MM.1S (cell line): Measurements from ENCODE around the gene GNAS-AS1.
A peak's percentile ranks its signal among the peaks of the same experiment; 100 is the strongest.

ENCODE experiments used
- DNase-seq: peaks from one replicate; pipeline ENCODE4 v3.0.0-alpha.2; 2015
- H2AFZ ChIP-seq: fragments of 300-600 bp; sonication (generic); 2 replicates; pipeline ENCODE4 v1.6.0; 2016; ENCODE audit warnings: antibody characterized with exemption, low read length
- H3F3A ChIP-seq: fragments of 300-600 bp; sonication (generic); 2 replicates; pipeline ENCODE4 v1.6.1; 2016; ENCODE audit warnings: mild to moderate bottlenecking, antibody characterized with exemption, low read length, moderate library complexity, mixed read lengths; ENCODE audit not compliant: insufficient read depth
- H3K27ac ChIP-seq: fragments of 300-600 bp; sonication (generic); 2 replicates; pipeline ENCODE4 v1.5.1; 2016; ENCODE audit warnings: mild to moderate bottlenecking, low read length
- H3K27me3 ChIP-seq: fragments of 300-600 bp; sonication (generic); replicated peaks from 2 replicates; pipeline ENCODE4 v1.6.0; 2016; ENCODE audit warnings: low read length; ENCODE audit not compliant: insufficient read depth
- H3K36me3 ChIP-seq: fragments of 300-600 bp; sonication (generic); replicated peaks from 2 replicates; pipeline ENCODE4 v1.6.1; 2016; ENCODE audit warnings: mild to moderate bottlenecking, low read length, mixed read lengths; ENCODE audit not compliant: insufficient read depth
- H3K4me1 ChIP-seq: fragments of 300-600 bp; sonication (generic); 2 replicates; pipeline ENCODE4 v1.6.1; 2016; ENCODE audit warnings: low read length, mixed read lengths
- H3K4me2 ChIP-seq: fragments of 300-600 bp; sonication (generic); 2 replicates; pipeline ENCODE4 v1.6.0; 2016; ENCODE audit warnings: low read depth, low read length
- H3K4me3 ChIP-seq: fragments of 300-600 bp; sonication (generic); 2 replicates; pipeline ENCODE4 v1.5.1; 2016; ENCODE audit warnings: low read length, mixed read lengths
- H3K79me2 ChIP-seq: fragments of 300-600 bp; sonication (generic); 2 replicates; pipeline ENCODE4 v1.6.1; 2016; ENCODE audit warnings: mixed run types, low read length, mixed read lengths
- H3K9ac ChIP-seq: fragments of 300-600 bp; sonication (generic); 2 replicates; pipeline ENCODE4 v1.6.1; 2016; ENCODE audit warnings: low read length, mixed read lengths
- H3K9me2 ChIP-seq: fragments of 300-600 bp; sonication (generic); replicated peaks from 2 replicates; pipeline ENCODE4 v1.6.1; 2016; ENCODE audit warnings: mild to moderate bottlenecking, low read length, mixed read lengths; ENCODE audit not compliant: insufficient read depth
- H3K9me3 ChIP-seq: fragments of 300-600 bp; sonication (generic); replicated peaks from 2 replicates; pipeline ENCODE4 v1.6.1; 2016; ENCODE audit warnings: mild to moderate bottlenecking, low read length, mixed read lengths; ENCODE audit not compliant: insufficient read depth
- H4K20me1 ChIP-seq: fragments of 300-600 bp; sonication (generic); 2 replicates; pipeline ENCODE4 v1.6.1; 2016; ENCODE audit warnings: mild to moderate bottlenecking, low read length, moderate library complexity, mixed read lengths; ENCODE audit not compliant: insufficient read depth
- EZH2 ChIP-seq: fragments of 300-600 bp; sonication (generic); optimal IDR thresholded peaks from 2 replicates; pipeline ENCODE3; 2017; ENCODE audit warnings: low read depth, mild to moderate bottlenecking, antibody characterized with exemption, low read length, mixed read lengths
- EZH2phosphoT487 ChIP-seq: fragments of 300-600 bp; sonication (generic); IDR thresholded peaks from 2 replicates; pipeline ENCODE4 v1.6.1; 2018; ENCODE audit warnings: antibody characterized with exemption, low read length
- TF ChIP-seq, protein P1 (sequence below): fragments of 300-600 bp; sonication (generic); IDR thresholded peaks from 2 replicates; pipeline ENCODE4 v1.5.1; 2016; ENCODE audit warnings: antibody characterized with exemption, low read length, mixed read lengths

Gene GNAS-AS1

GRCh38 chr20:58852543-58853271 lies 2.0 kb upstream of the GNAS-AS1 start, which contains the start of gene GNAS:
TSS of gene GNAS (plus strand) at chr20:58852716.
- DNase-seq, result no peak
- no peaks in the 10 kb centered on the region for H3K9me2 ChIP-seq
- peak within 1 kb of the TSS; percentile 79 for H3K4me3 ChIP-seq
- H3K79me2 ChIP-seq, result no peaks in the 10 kb centered on the region; the same call in 1 of the 2 replicates
- TF ChIP-seq EZH2phosphoT487, result no peak
- TF ChIP-seq, protein P1, sequence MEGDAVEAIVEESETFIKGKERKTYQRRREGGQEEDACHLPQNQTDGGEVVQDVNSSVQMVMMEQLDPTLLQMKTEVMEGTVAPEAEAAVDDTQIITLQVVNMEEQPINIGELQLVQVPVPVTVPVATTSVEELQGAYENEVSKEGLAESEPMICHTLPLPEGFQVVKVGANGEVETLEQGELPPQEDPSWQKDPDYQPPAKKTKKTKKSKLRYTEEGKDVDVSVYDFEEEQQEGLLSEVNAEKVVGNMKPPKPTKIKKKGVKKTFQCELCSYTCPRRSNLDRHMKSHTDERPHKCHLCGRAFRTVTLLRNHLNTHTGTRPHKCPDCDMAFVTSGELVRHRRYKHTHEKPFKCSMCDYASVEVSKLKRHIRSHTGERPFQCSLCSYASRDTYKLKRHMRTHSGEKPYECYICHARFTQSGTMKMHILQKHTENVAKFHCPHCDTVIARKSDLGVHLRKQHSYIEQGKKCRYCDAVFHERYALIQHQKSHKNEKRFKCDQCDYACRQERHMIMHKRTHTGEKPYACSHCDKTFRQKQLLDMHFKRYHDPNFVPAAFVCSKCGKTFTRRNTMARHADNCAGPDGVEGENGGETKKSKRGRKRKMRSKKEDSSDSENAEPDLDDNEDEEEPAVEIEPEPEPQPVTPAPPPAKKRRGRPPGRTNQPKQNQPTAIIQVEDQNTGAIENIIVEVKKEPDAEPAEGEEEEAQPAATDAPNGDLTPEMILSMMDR, result peak; percentile 51
- no peak for TF ChIP-seq EZH2
- no peaks in the 10 kb centered on the region for H3F3A ChIP-seq
- peak within 1 kb of the TSS; percentile 78 for H3K4me2 ChIP-seq
- no peaks in the 10 kb centered on the region for H3K4me1 ChIP-seq
- H3K27ac ChIP-seq, result no peak within 1 kb of the TSS
- no peak within 1 kb of the TSS for H3K9ac ChIP-seq
- no peaks in the 10 kb centered on the region for H4K20me1 ChIP-seq
- peaks cover 70% of the 10 kb centered on the region for H3K27me3 ChIP-seq
- H3K36me3 ChIP-seq, result no peaks in the 10 kb centered on the region
- no peaks in the 10 kb centered on the region for H3K9me3 ChIP-seq
- peak within 1 kb of the TSS; percentile 88 for H2AFZ ChIP-seq

DNA sequence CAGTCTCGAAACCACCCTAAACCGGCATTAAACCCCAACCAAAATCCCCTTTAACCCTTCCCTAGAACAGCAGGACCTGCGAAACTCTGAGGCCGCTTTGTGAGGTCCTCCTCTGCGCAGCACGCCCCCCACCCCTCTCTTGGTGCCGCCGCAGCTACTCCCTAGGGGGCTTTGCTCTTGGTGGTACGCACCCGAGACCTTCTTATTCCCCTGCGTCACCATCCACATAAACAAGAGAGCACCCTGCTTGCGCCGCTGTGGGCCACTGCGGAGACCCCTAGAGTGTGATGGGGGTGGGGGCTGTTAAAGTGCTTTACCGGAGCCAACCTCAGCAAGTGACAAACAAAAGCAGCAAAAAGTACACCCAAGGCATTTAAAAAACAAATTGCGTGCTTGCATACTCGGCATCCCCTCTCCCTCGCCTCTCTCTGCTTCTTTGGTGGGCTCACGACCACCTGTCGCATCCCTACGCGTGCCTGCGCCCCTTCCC lies 1.3 kb upstream of the GNAS-AS1 start:
- H3K4me2 ChIP-seq, result peak overlapping the region; percentile 78
- H3K9ac ChIP-seq, result no peak overlapping the region
- no peaks in the 10 kb centered on the region for H3K9me2 ChIP-seq
- no peaks in the 10 kb centered on the region; the same call in 1 of the 2 replicates for H3K79me2 ChIP-seq
- no peaks in the 10 kb centered on the region for H3K36me3 ChIP-seq
- peak overlapping the region; percentile 79 for H3K4me3 ChIP-seq
- no peak for TF ChIP-seq EZH2
- TF ChIP-seq EZH2phosphoT487, result no peak
- TF ChIP-seq, protein P1, result no peak
- H3K27ac ChIP-seq, result no peak overlapping the region
- no peak for DNase-seq
- no peaks in the 10 kb centered on the region for H3K4me1 ChIP-seq
- peaks cover 70% of the 10 kb centered on the region for H3K27me3 ChIP-seq
- no peaks in the 10 kb centered on the region for H4K20me1 ChIP-seq
- H3K9me3 ChIP-seq, result no peaks in the 10 kb centered on the region
- H3F3A ChIP-seq, result no peaks in the 10 kb centered on the region
- 0 out of 2 replicates have a peak overlapping the region, but pooled peaks have one; percentile 17 for H2AFZ ChIP-seq

DNA sequence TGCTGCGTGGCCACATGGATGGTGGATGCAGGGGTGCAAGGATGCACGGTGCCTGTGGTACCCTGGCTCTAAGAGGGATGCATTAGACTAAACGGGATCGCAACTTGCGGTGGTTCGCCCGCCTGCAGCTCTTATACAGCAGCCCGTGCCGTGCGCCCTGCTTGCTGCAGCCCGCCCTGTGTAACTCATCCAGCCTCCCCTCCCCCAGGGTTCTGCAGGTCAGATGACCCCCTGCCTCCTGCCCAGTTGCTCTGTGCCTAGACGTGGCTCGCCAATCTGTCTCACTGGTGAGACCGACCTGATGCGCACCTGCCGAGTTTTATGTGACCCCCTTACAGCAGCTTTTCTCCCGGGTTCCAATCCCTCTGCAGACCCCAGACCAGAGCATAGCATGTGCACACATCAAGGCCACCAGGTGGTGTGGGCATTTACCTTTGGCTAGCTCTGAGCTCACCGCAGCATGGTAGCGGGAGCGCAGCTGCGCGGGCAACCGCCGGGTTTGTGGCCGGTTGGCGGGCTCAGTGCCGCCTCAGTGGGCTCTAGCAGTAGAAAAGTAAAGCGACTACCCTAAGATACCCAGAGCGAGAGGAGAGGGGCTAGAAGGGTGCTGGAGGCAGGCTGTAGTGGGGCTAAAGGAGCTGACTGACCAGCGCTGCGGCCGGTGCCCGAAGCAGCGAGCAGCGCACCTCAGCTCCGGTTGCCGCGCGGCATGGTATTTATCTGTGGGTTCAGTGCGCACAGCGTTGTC lies 693 bp upstream of the GNAS-AS1 start:
- Histone ChIP-seq H3F3A (no peaks in the 10 kb centered on the region), H3K4me3 (peak overlapping the region; percentile 79), H3K27me3 (peaks cover 70% of the 10 kb centered on the region), H3K79me2 (no peaks in the 10 kb centered on the region; the same call in 1 of the 2 replicates), H3K4me2 (peak overlapping the region; percentile 78), H4K20me1 (no peaks in the 10 kb centered on the region), H3K27ac (no peak overlapping the region), H3K36me3 (no peaks in the 10 kb centered on the region), H3K4me1 (no peaks in the 10 kb centered on the region), H3K9ac (no peak overlapping the region), H2AFZ (peak overlapping the region; percentile 88), H3K9me3 (no peaks in the 10 kb centered on the region), H3K9me2 (no peaks in the 10 kb centered on the region)
- DNase-seq, result no peak
- TF ChIP-seq, protein P1, result no peak
- TF ChIP-seq EZH2 (peak; percentile 46), EZH2phosphoT487 (no peak)
